ENCODE data around the gene TMED7. TPM values are rescaled to one million over a fixed set of nuclear protein-coding genes. Genes with fewer than 3 reads are reported as not detected.

TMED7 gene
- total RNA-seq, 3 donors from 2014 or later (not counting 1 experiment from before 2014, with no cell fraction given) = 40.6 to 48.8 (median 48.1) TPM

GRCh38 chr5:115578657-115579056 lies 47.2 kb downstream of the TMED7 start:
- intact Hi-C loops (cut with micrococcal nuclease) = no loop called here
- TF ChIP-seq, protein P1, sequence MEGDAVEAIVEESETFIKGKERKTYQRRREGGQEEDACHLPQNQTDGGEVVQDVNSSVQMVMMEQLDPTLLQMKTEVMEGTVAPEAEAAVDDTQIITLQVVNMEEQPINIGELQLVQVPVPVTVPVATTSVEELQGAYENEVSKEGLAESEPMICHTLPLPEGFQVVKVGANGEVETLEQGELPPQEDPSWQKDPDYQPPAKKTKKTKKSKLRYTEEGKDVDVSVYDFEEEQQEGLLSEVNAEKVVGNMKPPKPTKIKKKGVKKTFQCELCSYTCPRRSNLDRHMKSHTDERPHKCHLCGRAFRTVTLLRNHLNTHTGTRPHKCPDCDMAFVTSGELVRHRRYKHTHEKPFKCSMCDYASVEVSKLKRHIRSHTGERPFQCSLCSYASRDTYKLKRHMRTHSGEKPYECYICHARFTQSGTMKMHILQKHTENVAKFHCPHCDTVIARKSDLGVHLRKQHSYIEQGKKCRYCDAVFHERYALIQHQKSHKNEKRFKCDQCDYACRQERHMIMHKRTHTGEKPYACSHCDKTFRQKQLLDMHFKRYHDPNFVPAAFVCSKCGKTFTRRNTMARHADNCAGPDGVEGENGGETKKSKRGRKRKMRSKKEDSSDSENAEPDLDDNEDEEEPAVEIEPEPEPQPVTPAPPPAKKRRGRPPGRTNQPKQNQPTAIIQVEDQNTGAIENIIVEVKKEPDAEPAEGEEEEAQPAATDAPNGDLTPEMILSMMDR (IDR thresholded peaks at IDR 0.05) = no peak

GRCh38 chr5:115577741-115578140 lies 48.1 kb downstream of the TMED7 start:
- no peaks in the 10 kb centered on the region for H3K9me3 ChIP-seq (ENCODE audit: control insufficient read depth, insufficient read depth, low read length)
- 79% methylated on average over 5 of the region's 6 CpGs for WGBS (ENCODE audit: insufficient coverage)
- H3K4me1 Mint-ChIP-seq = peaks cover 0 to 4% of the 10 kb centered on the region in 2 donors
- DNase-seq = no peak
- H3K27ac ChIP-seq (ENCODE audit: low read length) = no peak overlapping the region
- no peaks in the 10 kb centered on the region for H3K36me3 ChIP-seq (ENCODE audit: control insufficient read depth, insufficient read depth, low read length)
- H3K4me3 ChIP-seq (ENCODE audit: low read length) = no peak overlapping the region
- peaks cover under 1 to 4% of the 10 kb centered on the region in 2 donors for H3K27me3 Mint-ChIP-seq (ENCODE audit: low read depth in 2 of 2)
- no peaks in the 10 kb centered on the region for H3K4me1 ChIP-seq (ENCODE audit: control insufficient read depth, insufficient read depth, low read length)
- no peaks in the 10 kb centered on the region for H3K9me3 Mint-ChIP-seq
- H3K36me3 Mint-ChIP-seq = no peaks in the 10 kb centered on the region
- H3K4me3 Mint-ChIP-seq = no peak overlapping the region
- H3K27ac Mint-ChIP-seq = no peak overlapping the region
- intact Hi-C loops (cut with micrococcal nuclease) = no loop called here
- ATAC-seq = no peak
- H3K27me3 ChIP-seq (ENCODE audit: control insufficient read depth, insufficient read depth, low read length) = no peaks in the 10 kb centered on the region
- TF ChIP-seq, protein P1 (IDR thresholded peaks at IDR 0.05) = no peak

More at GRCh38 chr5:115578657-115579056, 47.2 kb downstream of the TMED7 start:
- DNase-seq (no peak), ATAC-seq (no peak)
- H3K9me3 Mint-ChIP-seq = no peaks in the 10 kb centered on the region
- Histone ChIP-seq H3K4me1 (ENCODE audit: control insufficient read depth, insufficient read depth, low read length) (no peaks in the 10 kb centered on the region), H3K27ac (ENCODE audit: low read length) (no peak overlapping the region), H3K4me3 (ENCODE audit: low read length) (no peak overlapping the region), H3K27me3 (ENCODE audit: control insufficient read depth, insufficient read depth, low read length) (no peaks in the 10 kb centered on the region), H3K9me3 (ENCODE audit: control insufficient read depth, insufficient read depth, low read length) (no peaks in the 10 kb centered on the region), H3K36me3 (ENCODE audit: control insufficient read depth, insufficient read depth, low read length) (no peaks in the 10 kb centered on the region)
- peaks cover 0 to 4% of the 10 kb centered on the region in 2 donors for H3K27me3 Mint-ChIP-seq (ENCODE audit: low read depth in 2 of 2)
- no peaks in the 10 kb centered on the region for H3K36me3 Mint-ChIP-seq
- peaks cover 0 to 4% of the 10 kb centered on the region in 2 donors for H3K4me1 Mint-ChIP-seq
- WGBS (ENCODE audit: insufficient coverage) = no CpG with 5 or more reads among the region's 3 CpGs
- no peak overlapping the region for H3K27ac Mint-ChIP-seq
- H3K4me3 Mint-ChIP-seq = no peak overlapping the region

- no peaks in the 10 kb centered on the region for H3K36me3 ChIP-seq (ENCODE audit: control insufficient read depth, insufficient read depth, low read length)
- Mint-ChIP-seq H3K27me3 (ENCODE audit: low read depth in 2 of 2) (peaks cover 5 to 8% of the 10 kb centered on the region in 2 donors), H3K9me3 (no peaks in the 10 kb centered on the region), H3K27ac (no peak overlapping the region), H3K4me1 (peaks cover 0 to 4% of the 10 kb centered on the region in 2 donors), H3K36me3 (no peaks in the 10 kb centered on the region), H3K4me3 (no peak overlapping the region)
- intact Hi-C loops (cut with micrococcal nuclease) = no loop called here
- H3K27me3 ChIP-seq (ENCODE audit: control insufficient read depth, insufficient read depth, low read length) = no peaks in the 10 kb centered on the region
- no peaks in the 10 kb centered on the region for H3K9me3 ChIP-seq (ENCODE audit: control insufficient read depth, insufficient read depth, low read length)
- 86% methylated on average over 2 of the region's 2 CpGs for WGBS (ENCODE audit: insufficient coverage)
- H3K27ac ChIP-seq (ENCODE audit: low read length) = no peak overlapping the region
- TF ChIP-seq, protein P1 (IDR thresholded peaks at IDR 0.05) = no peak
- no peaks in the 10 kb centered on the region for H3K4me1 ChIP-seq (ENCODE audit: control insufficient read depth, insufficient read depth, low read length)
- no peak overlapping the region for H3K4me3 ChIP-seq (ENCODE audit: low read length)
- no peak for ATAC-seq
- no peak for DNase-seq
These were observed 48.5 kb downstream of the TMED7 start for GRCh38 chr5:115577329-115577728.
